Fibroblast of skin of left quadriceps (primary cell): ENCODE data around the gene SLC12A9.
"Not testable (repeated sequence)": the region's sequence is repeated elsewhere in the genome, so short reads cannot be mapped to it uniquely, and the experiment has no call there.

Source experiments
- DNase-seq, 2 experiments: peaks; one replicate each; pipeline ENCODE4 v3.0.0-alpha.2; 2013; ENCODE audit warnings: low read depth in 2 of 2

Gene SLC12A9

GRCh38 chr7:100852048-100852872 is at the start of gene SLC12A9:
Gene SLC12A9, plus strand, starts transcription at chr7:100852713. Its CDS starts 1,485 bp downstream, at chr7:100854198.
- DNase-seq, result peak; percentile 74 to 77

GRCh38 chr7:100802951-100803350 is 49.6 kb upstream of the SLC12A9 start:
- no peak for DNase-seq

GRCh38 chr7:100803398-100804161 is 48.9 kb upstream of the SLC12A9 start:
- peak; percentile 58 for DNase-seq

GRCh38 chr7:100804681-100805431 is 47.7 kb upstream of the SLC12A9 start:
- DNase-seq, result no peak

- no peak for DNase-seq
Measured at GRCh38 chr7:100806276-100806675, 46.2 kb upstream of the SLC12A9 start.

- DNase-seq, result not testable (repeated sequence)
Measured at GRCh38 chr7:100806883-100807282, 45.6 kb upstream of the SLC12A9 start.

- DNase-seq, result no peak
Measured at GRCh38 chr7:100808354-100808875, 44.1 kb upstream of the SLC12A9 start.

- no peak for DNase-seq
Measured at GRCh38 chr7:100811480-100811879, 41.0 kb upstream of the SLC12A9 start.

GRCh38 chr7:100812729-100813128 is 39.8 kb upstream of the SLC12A9 start:
- DNase-seq, result no peak

- not testable (repeated sequence) for DNase-seq
Measured at GRCh38 chr7:100816515-100816914, 36.0 kb upstream of the SLC12A9 start.

- no peak for DNase-seq
Measured at GRCh38 chr7:100817097-100817496, 35.4 kb upstream of the SLC12A9 start.

GRCh38 chr7:100818366-100818765 is 34.1 kb upstream of the SLC12A9 start:
- no peak for DNase-seq

- no peak for DNase-seq
Measured at GRCh38 chr7:100818825-100819224, 33.7 kb upstream of the SLC12A9 start.

- DNase-seq, result no peak
Measured at GRCh38 chr7:100819586-100819985, 32.9 kb upstream of the SLC12A9 start.

- DNase-seq, result no peak
Measured at GRCh38 chr7:100822236-100823139, 30.0 kb upstream of the SLC12A9 start.

GRCh38 chr7:100823140-100823525 is 29.4 kb upstream of the SLC12A9 start:
- no peak for DNase-seq

- DNase-seq, result no peak
Measured at GRCh38 chr7:100823534-100823933, 29.0 kb upstream of the SLC12A9 start.

GRCh38 chr7:100824499-100825214 is 27.9 kb upstream of the SLC12A9 start:
- no peak for DNase-seq

GRCh38 chr7:100825215-100825671 is 27.3 kb upstream of the SLC12A9 start:
- DNase-seq, result no peak
